ENCODE results near the gene KRT76.

DNA sequence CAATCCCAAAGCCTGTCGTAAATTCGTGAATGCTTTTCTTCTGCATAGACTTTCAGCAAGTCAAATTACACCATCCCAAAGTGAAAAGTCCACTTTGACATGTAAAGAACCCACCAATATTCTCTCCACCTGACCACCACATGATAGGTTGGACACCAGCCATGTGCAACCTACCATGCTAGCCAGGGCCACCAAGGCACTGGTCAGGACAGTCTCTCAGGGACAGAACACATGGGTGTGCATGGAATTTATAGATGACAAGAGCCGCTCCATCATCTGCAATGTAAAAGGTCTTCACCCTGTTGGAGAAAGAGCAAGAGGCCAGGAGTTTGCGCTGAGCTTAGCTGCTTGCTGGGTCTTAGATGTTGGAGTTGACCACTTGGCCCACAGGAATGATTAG is 5.4 kb upstream of the KRT76 start:
- TF ChIP-seq, protein P1, sequence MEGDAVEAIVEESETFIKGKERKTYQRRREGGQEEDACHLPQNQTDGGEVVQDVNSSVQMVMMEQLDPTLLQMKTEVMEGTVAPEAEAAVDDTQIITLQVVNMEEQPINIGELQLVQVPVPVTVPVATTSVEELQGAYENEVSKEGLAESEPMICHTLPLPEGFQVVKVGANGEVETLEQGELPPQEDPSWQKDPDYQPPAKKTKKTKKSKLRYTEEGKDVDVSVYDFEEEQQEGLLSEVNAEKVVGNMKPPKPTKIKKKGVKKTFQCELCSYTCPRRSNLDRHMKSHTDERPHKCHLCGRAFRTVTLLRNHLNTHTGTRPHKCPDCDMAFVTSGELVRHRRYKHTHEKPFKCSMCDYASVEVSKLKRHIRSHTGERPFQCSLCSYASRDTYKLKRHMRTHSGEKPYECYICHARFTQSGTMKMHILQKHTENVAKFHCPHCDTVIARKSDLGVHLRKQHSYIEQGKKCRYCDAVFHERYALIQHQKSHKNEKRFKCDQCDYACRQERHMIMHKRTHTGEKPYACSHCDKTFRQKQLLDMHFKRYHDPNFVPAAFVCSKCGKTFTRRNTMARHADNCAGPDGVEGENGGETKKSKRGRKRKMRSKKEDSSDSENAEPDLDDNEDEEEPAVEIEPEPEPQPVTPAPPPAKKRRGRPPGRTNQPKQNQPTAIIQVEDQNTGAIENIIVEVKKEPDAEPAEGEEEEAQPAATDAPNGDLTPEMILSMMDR (IDR thresholded peaks at IDR 0.05 in 8 of 11, conservative IDR thresholded peaks at IDR 0.05 in 3 of 11): no peak
- TF ChIP-seq POLR2AphosphoS5 (IDR thresholded peaks at IDR 0.05) (no peak), POLR2A (IDR thresholded peaks at IDR 0.05) (no peak)

All from spleen (tissue), 7 donors.